Activated CD8-positive, alpha-beta T cell treated with anti-CD3 and anti-CD28 coated beads for 36 hours (primary cell): Measurements from ENCODE around the gene IKZF3. TPM values are rescaled to one million over a fixed set of nuclear protein-coding genes. Genes with fewer than 3 reads are reported as not detected.

ENCODE experiments used
- ATAC-seq: fragments of 200-7000 bp; cut with Tn5 transposase; one replicate; pipeline ENCODE4 v1.10.0; 2021; ENCODE audit warnings: mild to moderate bottlenecking, moderate library complexity
- CTCF ChIA-PET: fragments of 350-600 bp; sonication (Branson Sonifier 250); formaldehyde crosslinking; loops from one replicate; lab custom pipeline; 2021; ENCODE audit warnings: antibody characterized with exemption; lab: Charles Lee
- POLR2A ChIA-PET: fragments of 350-600 bp; sonication (Branson Sonifier 250); formaldehyde crosslinking; loops from one replicate; lab custom pipeline; 2021; ENCODE audit warnings: antibody characterized with exemption; lab: Charles Lee
- DNase-seq: peaks from one replicate; pipeline ENCODE4 v3.0.0-alpha.2; 2020
- H3K27ac Mint-ChIP-seq: one replicate; pipeline ENCODE4 v1.8.0; 2021; ENCODE audit warnings: mild to moderate bottlenecking, mixed read lengths
- H3K27me3 Mint-ChIP-seq: one replicate; pipeline ENCODE4 v1.8.0; 2021; ENCODE audit warnings: mixed read lengths
- H3K36me3 Mint-ChIP-seq: one replicate; pipeline ENCODE4 v1.8.0; 2021; ENCODE audit warnings: low read depth, mixed read lengths
- H3K4me1 Mint-ChIP-seq: one replicate; pipeline ENCODE4 v1.8.0; 2021; ENCODE audit warnings: low read depth, mixed read lengths
- H3K4me3 Mint-ChIP-seq: one replicate; pipeline ENCODE4 v1.8.0; 2021; ENCODE audit warnings: mild to moderate bottlenecking, moderate library complexity, mixed read lengths
- H3K9me3 Mint-ChIP-seq: one replicate; pipeline ENCODE4 v1.8.0; 2021; ENCODE audit warnings: mixed read lengths
- CTCF ChIP-seq: fragments of 200-600 bp; IDR thresholded peaks from one replicate; pipeline ENCODE4 v1.8.0; 2022; ENCODE audit warnings: antibody characterized with exemption, mild to moderate bottlenecking
- intact Hi-C: fragments of 100-400 bp; cut with micrococcal nuclease; formaldehyde crosslinking; loops from one replicate; pipeline ENCODE4 v1.10.0; 2022
- total RNA-seq, 2 experiments: library from RNA; stranded (reverse); gene quantifications; one replicate each; pipeline ENCODE4 v1.2.3, GENCODE V29; 2021

IKZF3 gene
- total RNA-seq, 2 experiments from 2014 or later = 52.1 to 52.2 TPM

GRCh38 chr17:39872751-39873150 is 8.6 kb upstream of the IKZF3 start:
- H3K4me3 Mint-ChIP-seq = no peak overlapping the region
- no peak for DNase-seq
- H3K36me3 Mint-ChIP-seq = no peaks in the 10 kb centered on the region
- H3K27me3 Mint-ChIP-seq = no peaks in the 10 kb centered on the region
- no peak for TF ChIP-seq CTCF
- H3K9me3 Mint-ChIP-seq = no peaks in the 10 kb centered on the region
- CTCF ChIA-PET = interaction anchor here (0.8 to 1.6 kb wide), 2 partner anchors 13 to 108 kb away, joined by 5 to 6 read pairs; partner anchors contain the start of gene PSMD3
- H3K27ac Mint-ChIP-seq = no peak overlapping the region
- intact Hi-C loops = no loop called here
- H3K4me1 Mint-ChIP-seq = peaks cover 5% of the 10 kb centered on the region
- ATAC-seq = no peak
- POLR2A ChIA-PET = interaction anchor here (1.0 to 1.2 kb wide), 2 partner anchors 14 to 81 kb away, joined by 3 to 4 read pairs; no protein-coding TSS in a partner anchor

- Mint-ChIP-seq H3K4me3 (no peak overlapping the region), H3K36me3 (no peaks in the 10 kb centered on the region), H3K4me1 (peaks cover 15% of the 10 kb centered on the region), H3K27me3 (no peaks in the 10 kb centered on the region), H3K27ac (no peak overlapping the region), H3K9me3 (no peaks in the 10 kb centered on the region)
- ChIA-PET POLR2A (interaction anchor here (1.2 kb wide), 1 partner anchor 13 kb away, joined by 4 read pairs; no protein-coding TSS in a partner anchor), CTCF (interaction anchor here (1.6 kb wide), 1 partner anchor 109 kb away, joined by 6 read pairs; the partner anchor contains the start of gene PSMD3)
- ATAC-seq (no peak), DNase-seq (no peak)
- TF ChIP-seq CTCF = no peak
- intact Hi-C loops = no loop called here
Observed at GRCh38 chr17:39871801-39872200, 7.7 kb upstream of the IKZF3 start.

GRCh38 chr17:39870776-39871175 is 6.7 kb upstream of the IKZF3 start:
- Mint-ChIP-seq H3K36me3 (no peaks in the 10 kb centered on the region), H3K4me1 (peaks cover 23% of the 10 kb centered on the region), H3K27ac (no peak overlapping the region), H3K4me3 (no peak overlapping the region), H3K27me3 (no peaks in the 10 kb centered on the region), H3K9me3 (no peaks in the 10 kb centered on the region)
- ATAC-seq = no peak
- intact Hi-C loops = no loop called here
- no peak for DNase-seq
- TF ChIP-seq CTCF = no peak
- POLR2A ChIA-PET = interaction anchor here (0.9 kb wide), 1 partner anchor 55 kb away, joined by 3 read pairs; no protein-coding TSS in a partner anchor
- CTCF ChIA-PET = no interaction called here

- Mint-ChIP-seq H3K4me3 (no peak overlapping the region), H3K9me3 (no peaks in the 10 kb centered on the region), H3K27ac (peak overlapping the region; percentile 94), H3K27me3 (no peaks in the 10 kb centered on the region), H3K36me3 (peaks cover 1% of the 10 kb centered on the region), H3K4me1 (peaks cover 37% of the 10 kb centered on the region)
- no peak for TF ChIP-seq CTCF
- intact Hi-C loops = loop anchor here (10.0 kb wide), 2 partner anchors 116 to 234 kb away; partner anchors contain the start of genes PSMD3 and STARD3
- DNase-seq (no peak), ATAC-seq (no peak)
- POLR2A ChIA-PET = no interaction called here
- CTCF ChIA-PET = interaction anchor here (1.5 kb wide), 1 partner anchor 247 kb away, joined by 4 read pairs; no protein-coding TSS in a partner anchor
Observed at GRCh38 chr17:39868554-39868942, 4.4 kb upstream of the IKZF3 start.

GRCh38 chr17:39867880-39868553 is 3.9 kb upstream of the IKZF3 start, which contains the start of gene ZPBP2:
ZPBP2 (plus strand) TSS chr17:39868202; CDS start chr17:39868355, 153 bp downstream.
- intact Hi-C loops = loop anchor here (10.0 kb wide), 2 partner anchors 117 to 233 kb away; partner anchors contain the start of genes PSMD3 and STARD3
- Mint-ChIP-seq H3K36me3 (peaks cover 6% of the 10 kb centered on the region), H3K9me3 (no peaks in the 10 kb centered on the region), H3K27me3 (no peaks in the 10 kb centered on the region), H3K27ac (peak within 1 kb of the TSS; percentile 94), H3K4me3 (peak within 1 kb of the TSS; percentile 65), H3K4me1 (peaks cover 37% of the 10 kb centered on the region)
- DNase-seq (peak; percentile 53), ATAC-seq (no peak)
- no peak for TF ChIP-seq CTCF
- CTCF ChIA-PET = interaction anchor here (1.0 to 1.5 kb wide), 2 partner anchors 245 to 246 kb away, joined by 4 read pairs; no protein-coding TSS in a partner anchor
- POLR2A ChIA-PET = interaction anchor here (1.0 kb wide), 2 partner anchors 58 to 98 kb away, joined by 3 to 5 read pairs; no protein-coding TSS in a partner anchor
